DMS53 (cell line): Measurements from ENCODE around the gene ATP2A3.
A peak's percentile ranks its signal among the peaks of the same experiment; 100 is the strongest.
"Not testable (repeated sequence)": the region's sequence is repeated elsewhere in the genome, so short reads cannot be mapped to it uniquely, and the experiment has no call there.

Source experiments
- DNase-seq: peaks from one replicate; lab custom pipeline; 2025; lab: John Stamatoyannopoulos, UW

The ATP2A3 gene

GRCh38 chr17:3991699-3992098 lies 27.5 kb upstream of the ATP2A3 start:
- not testable (repeated sequence) for DNase-seq

GRCh38 chr17:3990386-3991127 lies 26.3 kb upstream of the ATP2A3 start:
- no peak for DNase-seq

- DNase-seq = no peak
Measured at GRCh38 chr17:3989041-3989886, 25.0 kb upstream of the ATP2A3 start.

- DNase-seq = no peak
Measured at GRCh38 chr17:3988297-3989040, 24.2 kb upstream of the ATP2A3 start.

- no peak for DNase-seq
Measured at GRCh38 chr17:3986939-3987335, 22.7 kb upstream of the ATP2A3 start.

GRCh38 chr17:3986270-3986938 lies 22.2 kb upstream of the ATP2A3 start:
- DNase-seq = peak; percentile 50

GRCh38 chr17:3985846-3986245 lies 21.6 kb upstream of the ATP2A3 start:
- DNase-seq = no peak

GRCh38 chr17:3983606-3984484 lies 19.6 kb upstream of the ATP2A3 start:
- peak; percentile 69 for DNase-seq

- DNase-seq = no peak
Measured at GRCh38 chr17:3982541-3983017, 18.3 kb upstream of the ATP2A3 start.

GRCh38 chr17:3982113-3982512 lies 17.9 kb upstream of the ATP2A3 start:
- DNase-seq = no peak

GRCh38 chr17:3981455-3981854 lies 17.2 kb upstream of the ATP2A3 start:
- no peak for DNase-seq

- no peak for DNase-seq
Measured at GRCh38 chr17:3980381-3981014, 16.3 kb upstream of the ATP2A3 start.

- peak; percentile 18 for DNase-seq
Measured at GRCh38 chr17:3979290-3979611, 15.0 kb upstream of the ATP2A3 start.

GRCh38 chr17:3978421-3979289 lies 14.4 kb upstream of the ATP2A3 start:
- no peak for DNase-seq

GRCh38 chr17:3977387-3977786 lies 13.2 kb upstream of the ATP2A3 start:
- DNase-seq = no peak

- no peak for DNase-seq
Measured at GRCh38 chr17:3976675-3977171, 12.5 kb upstream of the ATP2A3 start.

- no peak for DNase-seq
Measured at GRCh38 chr17:3974980-3975379, 10.7 kb upstream of the ATP2A3 start.

GRCh38 chr17:3974138-3974687 lies 10.0 kb upstream of the ATP2A3 start:
- DNase-seq = no peak
